Endodermal cell (in vitro differentiated cells): ENCODE data around the gene PRDM16. TPM values are rescaled to one million over a fixed set of nuclear protein-coding genes. Genes with fewer than 3 reads are reported as not detected.

Source experiments
- DNase-seq: peaks from one replicate; pipeline ENCODE4 v3.0.0-alpha.2; 2017
- H3K27ac ChIP-seq: 2 replicates; pipeline ENCODE4 v1.5.1; 2013; ENCODE audit warnings: mild to moderate bottlenecking, low read depth, low read length, moderate library complexity
- H3K27me3 ChIP-seq: 2 replicates; pipeline ENCODE4 v1.6.1; 2013; ENCODE audit warnings: mild to moderate bottlenecking, low read length, moderate library complexity; ENCODE audit not compliant: insufficient read depth, control insufficient read depth, poor library complexity, severe bottlenecking
- H3K36me3 ChIP-seq: 2 replicates; pipeline ENCODE4 v1.7.0; 2013; ENCODE audit warnings: mild to moderate bottlenecking, low read length, moderate library complexity; ENCODE audit not compliant: control insufficient read depth, insufficient read depth
- H3K4me1 ChIP-seq: one replicate; pipeline ENCODE4 v1.7.0; 2013; ENCODE audit warnings: low read length; ENCODE audit not compliant: control insufficient read depth, insufficient read depth
- H3K4me3 ChIP-seq: 2 replicates; pipeline ENCODE4 v1.5.1; 2013; ENCODE audit warnings: mild to moderate bottlenecking, low read length, moderate library complexity
- H3K9ac ChIP-seq: 2 replicates; pipeline ENCODE4 v1.6.1; 2013; ENCODE audit warnings: mild to moderate bottlenecking, low read length, moderate library complexity; ENCODE audit not compliant: poor library complexity, severe bottlenecking; ENCODE audit errors: extremely low read depth
- H3K9me3 ChIP-seq: 2 replicates; pipeline ENCODE4 v1.6.1; 2013; ENCODE audit warnings: mild to moderate bottlenecking, low read length, moderate library complexity; ENCODE audit not compliant: control insufficient read depth
- H3K27ac Mint-ChIP-seq: 2 replicates; pipeline ENCODE4 v1.8.0; 2020; ENCODE audit warnings: mixed read lengths
- H3K27me3 Mint-ChIP-seq: 2 replicates; pipeline ENCODE4 v1.8.0; 2021; ENCODE audit warnings: mild to moderate bottlenecking, mixed read lengths; ENCODE audit not compliant: insufficient read depth
- H3K36me3 Mint-ChIP-seq: 2 replicates; pipeline ENCODE4 v1.8.0; 2020; ENCODE audit warnings: low read depth, mixed read lengths
- H3K4me1 Mint-ChIP-seq: 2 replicates; pipeline ENCODE4 v1.8.0; 2020; ENCODE audit warnings: mixed read lengths
- H3K4me3 Mint-ChIP-seq: 2 replicates; pipeline ENCODE4 v1.8.0; 2020; ENCODE audit warnings: mild to moderate bottlenecking, moderate library complexity, mixed read lengths
- H3K9me3 Mint-ChIP-seq: 2 replicates; pipeline ENCODE4 v1.8.0; 2020; ENCODE audit warnings: mild to moderate bottlenecking, mixed read lengths
- WGBS, 2 experiments: methylation state at CpG; one replicate each; pipeline versions ENCODE4 v1.1.5 to v1.1.7; 2013; ENCODE audit warnings: missing lambda C conversion rate in 2 of 2, mixed read lengths in 1 of 2; ENCODE audit not compliant: insufficient coverage in 1 of 2, insufficient read length in 1 of 2; 5-methylcytosine and 5-hydroxymethylcytosine counted together
- total RNA-seq, 2 donors: library from RNA; stranded (reverse); fragmentation: NEBNext Ultra II Directional in 1 of 2; extraction: Animal tissue kit (Norgen Biotek cat#: 25700) in 1 of 2; gene quantifications; 2 replicates in 1 of 2; 3 replicates in 1 of 2; pipeline ENCODE4 v1.2.1, GENCODE V29; 2021
- TF ChIP-seq, protein P1 (sequence below): fragments of 200-600 bp; sonication (generic); conservative IDR thresholded peaks from 2 replicates; pipeline ENCODE4 v1.5.0; 2021; ENCODE audit warnings: antibody characterized with exemption, mild to moderate bottlenecking

Gene PRDM16
- total RNA-seq, 2 donors from 2014 or later, result 2.1 to 4.0 TPM

- H3K4me3 Mint-ChIP-seq, result no peak overlapping the region
- H3K4me1 ChIP-seq, result peaks cover 4% of the 10 kb centered on the region
- H3K4me3 ChIP-seq, result no peak overlapping the region
- H3K36me3 Mint-ChIP-seq, result no peaks in the 10 kb centered on the region
- peaks cover 93% of the 10 kb centered on the region for H3K27me3 ChIP-seq
- no peaks in the 10 kb centered on the region for H3K36me3 ChIP-seq
- H3K27ac ChIP-seq, result no peak overlapping the region
- 67 to 85% methylated on average over 5 to 17 of the region's 17 CpGs for WGBS, 2 experiments
- TF ChIP-seq, protein P1, sequence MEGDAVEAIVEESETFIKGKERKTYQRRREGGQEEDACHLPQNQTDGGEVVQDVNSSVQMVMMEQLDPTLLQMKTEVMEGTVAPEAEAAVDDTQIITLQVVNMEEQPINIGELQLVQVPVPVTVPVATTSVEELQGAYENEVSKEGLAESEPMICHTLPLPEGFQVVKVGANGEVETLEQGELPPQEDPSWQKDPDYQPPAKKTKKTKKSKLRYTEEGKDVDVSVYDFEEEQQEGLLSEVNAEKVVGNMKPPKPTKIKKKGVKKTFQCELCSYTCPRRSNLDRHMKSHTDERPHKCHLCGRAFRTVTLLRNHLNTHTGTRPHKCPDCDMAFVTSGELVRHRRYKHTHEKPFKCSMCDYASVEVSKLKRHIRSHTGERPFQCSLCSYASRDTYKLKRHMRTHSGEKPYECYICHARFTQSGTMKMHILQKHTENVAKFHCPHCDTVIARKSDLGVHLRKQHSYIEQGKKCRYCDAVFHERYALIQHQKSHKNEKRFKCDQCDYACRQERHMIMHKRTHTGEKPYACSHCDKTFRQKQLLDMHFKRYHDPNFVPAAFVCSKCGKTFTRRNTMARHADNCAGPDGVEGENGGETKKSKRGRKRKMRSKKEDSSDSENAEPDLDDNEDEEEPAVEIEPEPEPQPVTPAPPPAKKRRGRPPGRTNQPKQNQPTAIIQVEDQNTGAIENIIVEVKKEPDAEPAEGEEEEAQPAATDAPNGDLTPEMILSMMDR, result no peak
- H3K9ac ChIP-seq, result no peak overlapping the region
- H3K9me3 ChIP-seq, result no peaks in the 10 kb centered on the region
- no peaks in the 10 kb centered on the region for H3K9me3 Mint-ChIP-seq
- peaks cover 2% of the 10 kb centered on the region for H3K4me1 Mint-ChIP-seq
- DNase-seq, result no peak
- H3K27me3 Mint-ChIP-seq, result peaks cover 65% of the 10 kb centered on the region
- H3K27ac Mint-ChIP-seq, result no peak overlapping the region
Observed at GRCh38 chr1:3071565-3072390, 2.8 kb downstream of the PRDM16 start.

DNA sequence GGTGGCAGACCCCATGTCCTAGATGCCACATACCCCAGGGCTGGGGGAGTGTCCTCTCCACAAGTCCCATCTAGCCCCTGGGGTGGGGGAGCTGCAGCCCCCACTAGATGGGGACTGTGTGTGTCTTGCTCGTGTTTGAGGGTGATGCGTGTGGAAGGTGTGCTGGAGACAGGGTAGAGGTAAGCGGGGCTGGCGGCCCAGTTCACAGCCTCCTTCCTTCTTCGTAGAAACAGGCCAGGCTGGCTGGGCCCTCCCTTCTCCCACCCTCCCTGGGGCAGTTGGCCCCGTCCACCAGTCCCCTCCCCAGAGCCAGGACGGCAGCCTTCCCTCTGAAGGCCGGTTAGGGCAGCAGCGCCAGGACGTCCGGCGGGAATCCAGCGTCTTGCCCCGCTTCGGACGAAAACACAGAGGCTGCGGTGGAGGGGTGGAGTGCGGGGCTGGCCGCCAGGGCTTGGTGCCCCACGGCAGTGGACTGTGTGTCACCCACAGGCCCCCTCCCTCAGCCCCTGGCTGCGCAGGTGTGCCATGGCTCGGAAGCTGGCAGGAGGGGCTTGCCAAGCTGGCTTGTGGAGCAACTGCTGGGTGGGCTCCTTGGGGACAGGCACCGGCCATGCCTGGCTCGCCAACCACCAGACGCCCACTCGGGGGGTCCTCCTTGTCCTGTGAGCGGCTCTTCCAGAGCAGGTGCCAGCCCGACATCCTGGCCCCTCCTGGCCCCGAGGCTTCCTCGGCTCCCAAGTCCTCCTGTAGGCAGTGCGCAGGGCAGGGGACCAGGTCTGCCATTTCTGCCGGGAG lies 3.6 kb downstream of the PRDM16 start:
- 50 to 61% methylated on average over 16 to 32 of the region's 32 CpGs for WGBS, 2 experiments
- no peaks in the 10 kb centered on the region for H3K36me3 Mint-ChIP-seq
- H3K9me3 ChIP-seq, result no peaks in the 10 kb centered on the region
- no peak overlapping the region for H3K27ac Mint-ChIP-seq
- H3K9me3 Mint-ChIP-seq, result no peaks in the 10 kb centered on the region
- no peak overlapping the region for H3K4me3 Mint-ChIP-seq
- TF ChIP-seq, protein P1, result no peak
- H3K27me3 ChIP-seq, result peaks cover 93% of the 10 kb centered on the region
- H3K4me3 ChIP-seq, result no peak overlapping the region
- H3K27me3 Mint-ChIP-seq, result peaks cover 59% of the 10 kb centered on the region
- no peak overlapping the region for H3K9ac ChIP-seq
- no peak overlapping the region for H3K27ac ChIP-seq
- peaks cover 2% of the 10 kb centered on the region for H3K4me1 Mint-ChIP-seq
- no peaks in the 10 kb centered on the region for H3K36me3 ChIP-seq
- peaks cover 4% of the 10 kb centered on the region for H3K4me1 ChIP-seq
- DNase-seq, result no peak

GRCh38 chr1:3073186-3073488 lies 4.1 kb downstream of the PRDM16 start:
- Mint-ChIP-seq H3K27me3 (peaks cover 55% of the 10 kb centered on the region), H3K36me3 (no peaks in the 10 kb centered on the region)

More at GRCh38 chr1:3073186-3073488, 4.1 kb downstream of the PRDM16 start:
- H3K27ac Mint-ChIP-seq, result no peak overlapping the region
- TF ChIP-seq, protein P1, result no peak
- no peak for DNase-seq
- H3K9ac ChIP-seq, result no peak overlapping the region
- H3K9me3 Mint-ChIP-seq, result no peaks in the 10 kb centered on the region
- H3K4me1 Mint-ChIP-seq, result peaks cover 2% of the 10 kb centered on the region
- no peak overlapping the region for H3K4me3 Mint-ChIP-seq
- no peaks in the 10 kb centered on the region for H3K36me3 ChIP-seq
- H3K4me1 ChIP-seq, result no peaks in the 10 kb centered on the region
- H3K27me3 ChIP-seq, result peaks cover 90% of the 10 kb centered on the region
- H3K9me3 ChIP-seq, result no peaks in the 10 kb centered on the region
- H3K27ac ChIP-seq, result no peak overlapping the region
- WGBS, 2 experiments, result 0 to 28% methylated on average over 2 to 9 of the region's 9 CpGs
- no peak overlapping the region for H3K4me3 ChIP-seq
